Activated CD8-positive, alpha-beta memory T cell treated with anti-CD3 and anti-CD28 coated beads, Interleukin-2, amount 10 ng/mL, durations not matched to agents 7 days and 5 days (primary cell): ENCODE data around the gene DNAJC10. TPM values are rescaled to one million over a fixed set of nuclear protein-coding genes. Genes with fewer than 3 reads are reported as not detected.

Experiments
- ATAC-seq: fragments of 150-1000 bp; cut with Tn5 transposase; one replicate; pipeline ENCODE4 v1.10.0; 2021; ENCODE audit warnings: moderate library complexity
- CTCF ChIA-PET: fragments of 350-600 bp; sonication (Branson Sonifier 250); formaldehyde crosslinking; loops from one replicate; lab custom pipeline; 2021; ENCODE audit warnings: antibody characterized with exemption; lab: Charles Lee
- DNase-seq: peaks from one replicate; pipeline ENCODE4 v3.0.0-alpha.2; 2020
- H3K27ac Mint-ChIP-seq: one replicate; pipeline ENCODE4 v1.8.0; 2021; ENCODE audit warnings: mild to moderate bottlenecking, mixed read lengths
- H3K27me3 Mint-ChIP-seq: one replicate; pipeline ENCODE4 v1.8.0; 2021; ENCODE audit warnings: mixed read lengths
- H3K36me3 Mint-ChIP-seq: one replicate; pipeline ENCODE4 v1.8.0; 2021; ENCODE audit warnings: mild to moderate bottlenecking, mixed read lengths
- H3K4me1 Mint-ChIP-seq: one replicate; pipeline ENCODE4 v1.8.0; 2021; ENCODE audit warnings: mixed read lengths
- H3K4me3 Mint-ChIP-seq: one replicate; pipeline ENCODE4 v1.8.0; 2021; ENCODE audit warnings: mild to moderate bottlenecking, moderate library complexity, mixed read lengths
- H3K9me3 Mint-ChIP-seq: one replicate; pipeline ENCODE4 v1.8.0; 2022; ENCODE audit warnings: low read depth, mixed read lengths
- total RNA-seq, 2 experiments: library from RNA; stranded (reverse); gene quantifications; one replicate each; pipeline ENCODE4 v1.2.3, GENCODE V29; 2021

The DNAJC10 gene
- total RNA-seq, 2 experiments from 2014 or later: 53.7 to 54.2 TPM

DNA sequence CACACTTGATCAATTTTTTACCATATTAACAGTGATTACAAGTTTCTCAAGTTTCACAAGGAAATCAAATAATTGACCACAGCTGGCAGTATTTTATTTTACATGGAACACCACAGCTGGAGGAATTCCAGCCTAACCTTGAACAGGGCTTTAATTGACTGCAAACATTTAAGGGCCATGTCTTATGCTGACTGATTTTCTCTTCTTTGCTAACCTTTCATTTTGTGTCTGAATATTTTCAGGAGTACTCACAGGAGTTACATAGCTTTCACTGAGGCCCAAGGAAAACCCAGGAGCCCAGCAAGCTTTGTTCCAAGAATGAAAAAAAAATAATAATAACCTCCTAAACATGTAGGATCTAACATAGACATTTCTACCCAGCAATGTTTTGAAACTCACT lies 100.8 kb downstream of the DNAJC10 start:
- DNase-seq (no peak), ATAC-seq (no peak)
- CTCF ChIA-PET: no interaction called here
- Mint-ChIP-seq H3K4me3 (no peak overlapping the region), H3K9me3 (no peaks in the 10 kb centered on the region), H3K36me3 (no peaks in the 10 kb centered on the region), H3K4me1 (no peaks in the 10 kb centered on the region), H3K27me3 (peaks cover 16% of the 10 kb centered on the region), H3K27ac (no peak overlapping the region)

DNA sequence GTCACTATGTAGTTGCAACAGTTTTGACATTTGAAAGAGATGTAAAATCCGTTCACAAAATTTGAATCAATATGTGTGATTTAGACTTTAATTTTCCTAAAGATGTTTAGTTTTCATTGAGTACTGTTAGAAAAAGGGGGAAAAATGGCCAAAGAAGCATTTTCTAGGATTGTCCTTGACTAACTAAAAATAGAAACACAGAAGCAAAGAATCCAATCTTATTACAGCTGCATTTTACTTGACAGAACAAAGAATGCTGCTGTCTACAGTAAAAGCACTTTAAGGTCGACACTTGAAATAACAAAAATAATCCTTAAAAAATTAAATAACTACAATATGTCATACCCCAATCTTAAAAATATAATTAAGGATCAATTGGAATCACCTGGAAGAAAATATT lies 101.5 kb downstream of the DNAJC10 start:
- Mint-ChIP-seq H3K27ac (no peak overlapping the region), H3K27me3 (peaks cover 15% of the 10 kb centered on the region), H3K4me3 (no peak overlapping the region), H3K9me3 (no peaks in the 10 kb centered on the region), H3K36me3 (no peaks in the 10 kb centered on the region), H3K4me1 (no peaks in the 10 kb centered on the region)
- DNase-seq (no peak), ATAC-seq (no peak)
- CTCF ChIA-PET: no interaction called here

DNA sequence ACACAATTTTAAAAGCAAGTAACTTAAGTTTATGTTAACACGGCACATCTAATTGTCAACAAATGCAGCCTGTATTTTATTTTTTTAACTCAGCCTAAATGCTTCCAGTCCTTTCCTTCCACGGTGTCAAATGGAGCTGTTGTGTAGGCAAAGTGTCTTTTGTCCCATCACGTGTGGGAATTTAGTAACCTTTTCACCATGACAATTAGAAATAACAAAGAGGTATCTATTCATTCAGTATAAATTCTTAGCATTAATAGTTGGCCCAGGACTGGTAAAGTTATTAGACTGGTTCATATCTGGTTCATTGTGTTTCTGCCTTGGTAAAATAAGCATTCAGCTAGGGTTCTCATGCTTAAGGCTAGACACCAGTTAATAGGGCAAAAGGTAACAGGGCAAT lies 102.4 kb downstream of the DNAJC10 start:
- Mint-ChIP-seq H3K9me3 (no peaks in the 10 kb centered on the region), H3K36me3 (no peaks in the 10 kb centered on the region), H3K27me3 (peaks cover 23% of the 10 kb centered on the region), H3K4me3 (no peak overlapping the region), H3K4me1 (no peaks in the 10 kb centered on the region), H3K27ac (no peak overlapping the region)
- CTCF ChIA-PET: interaction anchor here (1.4 kb wide), 1 partner anchor 162 kb away, joined by 3 read pairs; no protein-coding TSS in a partner anchor
- no peak for ATAC-seq
- DNase-seq: no peak

DNA sequence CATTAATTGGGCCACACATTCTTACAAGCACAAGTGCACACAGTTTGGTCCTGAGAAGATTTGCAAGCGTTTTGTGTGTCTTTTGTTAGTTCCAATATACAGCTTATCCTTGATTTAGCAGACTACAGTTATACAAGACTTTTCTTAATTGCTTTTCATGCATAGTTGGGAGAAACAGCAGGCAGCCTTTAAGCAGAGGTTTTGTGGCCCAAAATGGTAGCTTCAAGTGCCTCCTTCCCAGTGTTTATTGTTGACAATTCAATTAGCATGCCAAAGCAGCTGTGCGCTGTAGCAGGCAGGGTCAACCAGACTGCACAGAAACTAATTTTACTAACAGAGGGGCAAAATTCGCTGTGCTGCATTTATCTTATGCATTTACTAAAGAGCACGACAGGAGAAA lies 102.9 kb downstream of the DNAJC10 start:
- H3K9me3 Mint-ChIP-seq: no peaks in the 10 kb centered on the region
- no peaks in the 10 kb centered on the region for H3K36me3 Mint-ChIP-seq
- no peaks in the 10 kb centered on the region for H3K4me1 Mint-ChIP-seq
- ATAC-seq (no peak), DNase-seq (no peak)
- H3K27me3 Mint-ChIP-seq: peaks cover 27% of the 10 kb centered on the region
- no peak overlapping the region for H3K4me3 Mint-ChIP-seq
- CTCF ChIA-PET: interaction anchor here (1.4 kb wide), 1 partner anchor 161 kb away, joined by 3 read pairs; no protein-coding TSS in a partner anchor
- no peak overlapping the region for H3K27ac Mint-ChIP-seq

DNA sequence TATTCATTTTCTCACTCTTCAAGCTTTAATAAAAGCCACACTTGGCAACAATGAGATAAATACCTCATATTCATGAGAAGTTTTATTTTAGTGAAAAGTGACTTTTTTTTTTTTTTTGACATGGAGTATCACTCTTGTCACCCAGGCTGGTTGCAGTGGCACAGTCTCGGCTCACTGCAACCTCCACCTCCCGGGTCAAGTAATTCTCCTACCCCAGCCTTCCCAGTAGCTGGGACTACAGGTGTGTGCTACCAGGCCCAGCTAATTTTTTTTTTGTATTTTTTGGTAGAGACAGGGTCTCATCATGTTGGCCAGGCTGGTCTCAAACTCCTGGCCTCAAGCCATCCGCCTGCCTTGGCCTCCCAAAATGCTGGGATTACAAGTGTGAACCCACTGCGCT lies 103.4 kb downstream of the DNAJC10 start:
- DNase-seq (no peak), ATAC-seq (no peak)
- Mint-ChIP-seq H3K4me3 (no peak overlapping the region), H3K4me1 (no peaks in the 10 kb centered on the region), H3K27me3 (peaks cover 23% of the 10 kb centered on the region), H3K36me3 (no peaks in the 10 kb centered on the region), H3K27ac (no peak overlapping the region), H3K9me3 (no peaks in the 10 kb centered on the region)
- CTCF ChIA-PET: interaction anchor here (1.4 kb wide), 1 partner anchor 161 kb away, joined by 3 read pairs; no protein-coding TSS in a partner anchor

DNA sequence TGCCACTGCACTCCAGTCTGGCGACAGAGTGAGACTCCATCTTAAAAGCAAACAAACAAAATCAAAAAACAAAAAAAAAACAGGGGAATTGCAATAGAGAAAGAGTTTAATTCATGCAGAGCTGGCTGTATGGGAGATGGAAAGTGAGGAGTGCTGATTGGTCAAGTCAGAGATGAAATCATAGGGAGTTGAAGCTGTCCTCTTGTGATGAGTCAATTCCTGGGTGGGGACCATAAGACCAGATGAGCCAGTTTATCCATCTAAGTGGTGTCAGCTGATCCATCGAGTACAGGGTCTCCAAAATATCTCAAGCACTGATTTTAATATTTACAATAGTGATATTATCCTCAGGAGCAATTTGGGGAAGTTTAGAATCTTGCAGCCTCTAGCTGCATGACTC lies 105.1 kb downstream of the DNAJC10 start:
- no peak overlapping the region for H3K27ac Mint-ChIP-seq
- H3K9me3 Mint-ChIP-seq: no peaks in the 10 kb centered on the region
- DNase-seq (no peak), ATAC-seq (no peak)
- CTCF ChIA-PET: no interaction called here
- H3K27me3 Mint-ChIP-seq: peaks cover 29% of the 10 kb centered on the region
- no peaks in the 10 kb centered on the region for H3K36me3 Mint-ChIP-seq
- H3K4me3 Mint-ChIP-seq: no peak overlapping the region
- no peaks in the 10 kb centered on the region for H3K4me1 Mint-ChIP-seq

DNA sequence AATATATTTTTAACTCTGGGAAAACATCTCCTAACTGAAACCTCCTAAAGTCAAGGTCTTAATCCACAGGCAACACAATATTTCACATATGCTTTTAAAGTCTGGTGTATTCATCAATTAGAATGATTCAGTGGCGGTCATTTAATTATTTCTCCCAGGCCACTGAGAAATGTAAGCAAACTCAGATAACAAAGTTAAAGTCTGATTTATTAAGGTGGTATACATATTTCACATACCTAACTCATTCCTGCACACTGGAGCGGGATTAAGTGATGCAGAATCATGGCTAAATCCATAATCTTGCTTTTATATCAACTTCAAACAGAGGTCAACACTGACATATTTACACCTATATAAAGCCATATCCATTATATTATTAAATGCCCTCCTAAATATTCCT lies 106.7 kb downstream of the DNAJC10 start:
- ATAC-seq (no peak), DNase-seq (no peak)
- Mint-ChIP-seq H3K4me1 (no peaks in the 10 kb centered on the region), H3K27me3 (peaks cover 34% of the 10 kb centered on the region), H3K36me3 (no peaks in the 10 kb centered on the region), H3K9me3 (no peaks in the 10 kb centered on the region), H3K4me3 (no peak overlapping the region), H3K27ac (no peak overlapping the region)
- CTCF ChIA-PET: no interaction called here

DNA sequence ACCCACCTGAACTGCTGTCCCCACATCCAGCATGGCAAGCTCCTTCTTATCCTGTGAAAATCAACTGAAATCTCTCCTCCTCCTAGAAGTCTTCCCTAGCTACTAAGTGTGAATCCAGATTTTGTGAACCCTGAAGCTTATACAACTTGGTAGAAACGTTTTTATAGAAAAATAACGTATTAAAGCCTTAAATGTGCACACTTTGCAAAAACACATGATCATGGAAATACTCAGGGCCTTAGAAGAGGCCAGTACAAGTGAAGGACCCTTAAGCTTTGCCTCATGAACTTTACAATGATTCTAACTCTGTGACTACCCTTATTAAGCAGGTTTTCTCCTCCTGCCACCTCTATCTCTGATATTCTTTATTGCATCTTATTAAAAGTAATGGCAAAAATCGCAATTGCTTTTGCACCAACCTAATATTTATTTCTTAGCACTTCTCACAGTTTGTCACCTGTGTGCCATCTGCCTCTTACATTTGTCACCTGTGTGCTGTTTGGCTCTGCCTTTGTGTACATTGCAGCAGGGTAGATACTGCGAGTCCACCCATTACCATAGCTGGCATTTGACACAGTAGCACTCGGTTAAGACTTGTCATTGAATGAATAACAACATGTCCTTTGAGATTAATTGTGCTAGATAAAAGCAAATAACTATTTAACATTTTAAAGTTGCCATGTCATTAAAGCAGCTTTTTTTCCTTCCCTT lies 108.2 kb downstream of the DNAJC10 start:
- Mint-ChIP-seq H3K9me3 (no peaks in the 10 kb centered on the region), H3K27me3 (peaks cover 33% of the 10 kb centered on the region), H3K4me1 (no peaks in the 10 kb centered on the region), H3K36me3 (no peaks in the 10 kb centered on the region), H3K4me3 (no peak overlapping the region), H3K27ac (no peak overlapping the region)
- CTCF ChIA-PET: no interaction called here
- no peak for ATAC-seq
- no peak for DNase-seq

DNA sequence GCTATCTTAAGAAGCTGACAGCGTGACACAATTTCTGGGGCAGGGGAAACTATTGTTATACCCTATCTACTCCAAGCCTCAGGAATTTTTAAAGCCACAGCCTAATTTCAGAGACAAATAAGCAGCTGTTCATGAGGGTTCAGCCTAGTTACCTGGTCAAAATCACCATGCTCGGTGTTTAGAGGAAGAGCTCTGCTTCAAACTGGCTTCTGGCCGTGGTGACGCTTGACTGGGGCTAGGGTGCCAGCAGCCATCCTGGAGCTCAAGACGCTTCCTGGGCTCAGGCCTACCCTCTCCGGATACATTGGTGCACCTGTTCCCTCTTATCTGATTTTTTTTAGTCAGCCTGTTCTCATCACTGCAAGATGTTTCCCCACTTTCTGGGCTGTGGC lies 108.7 kb downstream of the DNAJC10 start:
- H3K27me3 Mint-ChIP-seq: peaks cover 39% of the 10 kb centered on the region
- no peaks in the 10 kb centered on the region for H3K9me3 Mint-ChIP-seq
- H3K4me3 Mint-ChIP-seq: no peak overlapping the region
- H3K27ac Mint-ChIP-seq: no peak overlapping the region
- no peak for ATAC-seq
- H3K4me1 Mint-ChIP-seq: no peaks in the 10 kb centered on the region
- no peak for DNase-seq
- CTCF ChIA-PET: interaction anchor here (0.9 kb wide), 1 partner anchor 303 kb away, joined by 3 read pairs; no protein-coding TSS in a partner anchor
- no peaks in the 10 kb centered on the region for H3K36me3 Mint-ChIP-seq

DNA sequence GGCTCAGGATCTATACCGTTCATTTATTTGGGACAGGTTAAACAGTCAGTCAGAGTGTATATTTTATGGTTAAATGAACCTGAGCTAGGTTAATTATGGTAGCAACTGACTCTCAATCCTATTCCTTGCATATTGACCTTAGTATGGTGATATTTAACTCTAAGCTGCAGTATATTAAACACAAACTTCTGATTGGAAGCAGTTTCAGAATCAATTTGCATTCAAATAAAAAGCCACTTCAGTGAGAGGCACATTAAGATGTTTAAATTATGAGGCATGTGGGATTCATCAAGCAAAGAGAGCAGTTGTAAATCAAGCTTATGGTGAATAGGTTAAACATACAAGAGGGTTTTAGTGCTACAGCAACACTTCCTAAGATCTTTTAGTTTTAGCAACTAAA lies 110.0 kb downstream of the DNAJC10 start:
- Mint-ChIP-seq H3K36me3 (no peaks in the 10 kb centered on the region), H3K4me1 (no peaks in the 10 kb centered on the region), H3K9me3 (no peaks in the 10 kb centered on the region), H3K27ac (no peak overlapping the region), H3K27me3 (peaks cover 42% of the 10 kb centered on the region), H3K4me3 (no peak overlapping the region)
- DNase-seq (no peak), ATAC-seq (no peak)
- CTCF ChIA-PET: interaction anchor here (0.7 kb wide), 1 partner anchor 603 kb away, joined by 3 read pairs; no protein-coding TSS in a partner anchor

DNA sequence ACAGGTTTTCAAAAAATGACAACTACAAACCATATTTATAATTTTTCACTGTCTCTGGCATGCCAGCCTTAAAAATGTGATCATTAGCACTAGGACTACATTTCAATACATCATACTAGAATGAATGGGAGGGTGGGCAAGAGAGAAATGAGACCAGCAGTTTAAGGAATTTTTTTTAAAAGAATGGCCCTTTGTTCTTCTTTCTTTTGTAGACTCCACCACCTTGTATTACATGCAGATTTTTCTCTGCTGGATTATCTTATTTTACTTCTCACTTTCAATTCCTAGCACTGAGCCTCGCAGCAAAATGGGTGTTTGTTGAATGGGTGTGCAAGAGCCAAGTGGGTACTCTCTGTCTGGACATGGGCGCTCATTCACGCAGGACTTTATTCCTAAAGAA lies 110.4 kb downstream of the DNAJC10 start:
- Mint-ChIP-seq H3K27ac (no peak overlapping the region), H3K4me1 (no peaks in the 10 kb centered on the region), H3K9me3 (no peaks in the 10 kb centered on the region), H3K4me3 (no peak overlapping the region), H3K36me3 (no peaks in the 10 kb centered on the region), H3K27me3 (peaks cover 42% of the 10 kb centered on the region)
- CTCF ChIA-PET: interaction anchor here (0.7 kb wide), 1 partner anchor 603 kb away, joined by 3 read pairs; no protein-coding TSS in a partner anchor
- DNase-seq (no peak), ATAC-seq (no peak)

DNA sequence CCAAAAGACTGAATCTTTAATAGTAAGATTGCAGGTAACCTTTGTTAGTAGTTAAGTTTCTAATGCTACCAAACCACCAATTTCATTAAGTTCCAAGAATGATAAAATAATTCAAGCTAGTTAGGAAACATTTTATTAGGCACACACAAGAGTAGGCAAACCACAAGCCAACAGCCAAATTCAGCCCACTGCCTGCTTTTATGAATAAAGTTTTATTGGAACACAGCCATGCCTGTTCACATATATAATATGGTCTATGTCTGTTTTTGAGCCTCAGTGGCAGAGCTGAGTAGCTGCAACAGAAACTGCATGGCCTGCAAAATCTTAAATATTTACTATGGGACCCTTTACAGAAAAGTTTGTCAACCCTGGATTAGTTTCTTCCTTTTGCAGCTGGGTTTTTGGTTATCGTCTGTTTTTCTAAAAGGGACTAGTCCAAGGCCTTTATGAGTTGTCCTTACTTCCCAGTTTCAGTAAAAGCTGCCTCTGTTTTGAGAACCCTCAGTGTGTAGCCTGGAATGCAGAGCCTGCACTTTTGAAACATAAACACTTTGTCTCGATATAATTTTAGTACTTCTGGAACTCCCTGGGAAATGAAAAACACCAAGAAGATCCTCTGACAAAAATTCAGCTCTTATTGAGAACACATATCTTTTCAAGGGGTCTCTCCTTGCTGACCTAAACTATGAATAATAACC lies 111.3 kb downstream of the DNAJC10 start:
- CTCF ChIA-PET: no interaction called here
- ATAC-seq: no peak
- Mint-ChIP-seq H3K27ac (no peak overlapping the region), H3K4me1 (no peaks in the 10 kb centered on the region), H3K4me3 (no peak overlapping the region), H3K36me3 (no peaks in the 10 kb centered on the region), H3K27me3 (peaks cover 45% of the 10 kb centered on the region), H3K9me3 (no peaks in the 10 kb centered on the region)
- no peak for DNase-seq

DNA sequence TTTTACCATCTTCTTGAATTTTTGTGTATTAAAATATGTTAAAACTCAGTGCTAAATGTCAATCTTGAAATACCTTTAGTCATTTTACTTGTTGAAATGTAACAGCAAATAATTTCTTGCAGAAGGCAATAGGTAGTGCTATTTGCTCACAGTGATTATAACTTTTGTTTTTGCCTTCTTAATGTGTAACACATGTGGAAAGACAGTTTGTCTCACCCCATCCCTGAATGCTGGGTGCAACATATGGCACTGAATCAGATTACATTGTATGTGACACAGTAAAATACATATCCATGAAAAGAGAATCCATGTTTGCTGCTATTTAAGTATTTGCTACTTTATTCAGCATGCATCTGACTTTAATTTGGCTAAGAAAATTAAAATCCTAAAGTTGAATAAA lies 115.0 kb downstream of the DNAJC10 start:
- H3K4me1 Mint-ChIP-seq: no peaks in the 10 kb centered on the region
- no peaks in the 10 kb centered on the region for H3K9me3 Mint-ChIP-seq
- H3K27me3 Mint-ChIP-seq: peaks cover 39% of the 10 kb centered on the region
- no peaks in the 10 kb centered on the region for H3K36me3 Mint-ChIP-seq
- CTCF ChIA-PET: no interaction called here
- H3K27ac Mint-ChIP-seq: no peak overlapping the region
- DNase-seq: no peak
- no peak overlapping the region for H3K4me3 Mint-ChIP-seq
- no peak for ATAC-seq

DNA sequence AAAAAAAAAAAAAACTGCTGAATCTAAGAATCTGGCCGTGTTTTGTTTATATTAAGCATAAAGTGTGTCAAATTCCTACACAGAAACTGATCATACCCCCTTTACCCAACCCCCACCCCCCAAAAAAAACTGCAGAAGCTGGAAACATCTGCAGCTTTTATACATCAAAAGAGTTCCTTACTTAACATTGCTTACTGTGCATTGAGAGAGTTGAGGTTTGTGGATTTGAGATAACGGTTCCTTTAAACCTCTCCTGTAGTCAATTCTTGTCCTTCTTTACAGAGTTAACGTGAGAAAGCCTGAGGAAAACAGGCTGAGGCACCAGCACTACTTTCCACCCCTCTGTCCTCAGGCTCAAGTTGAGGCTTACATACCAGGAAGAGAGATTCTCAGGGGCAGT lies 115.9 kb downstream of the DNAJC10 start:
- DNase-seq (no peak), ATAC-seq (no peak)
- CTCF ChIA-PET: interaction anchor here (1.1 kb wide), 1 partner anchor 47 kb away, joined by 5 read pairs; no protein-coding TSS in a partner anchor
- Mint-ChIP-seq H3K9me3 (no peaks in the 10 kb centered on the region), H3K4me3 (no peak overlapping the region), H3K27me3 (peaks cover 39% of the 10 kb centered on the region), H3K27ac (no peak overlapping the region), H3K36me3 (no peaks in the 10 kb centered on the region), H3K4me1 (no peaks in the 10 kb centered on the region)
